ENCODE results near the gene STK32A. TPM values are rescaled to one million over a fixed set of nuclear protein-coding genes. Genes with fewer than 3 reads are reported as not detected.

Gene STK32A
- polyA plus RNA-seq, 3 donors = 0.66 to 2.8 (median 1.9) TPM

GRCh38 chr5:147375151-147375550 is 140.3 kb downstream of the STK32A start:
- H3K27ac ChIP-seq (ENCODE audit: low read depth, low read length) = no peak overlapping the region
- 60 to 84% (median 69%) methylated on average over 5 of the region's 5 CpGs for WGBS, 3 donors

- H3K27ac ChIP-seq (ENCODE audit: low read depth, low read length) = no peak overlapping the region
- 91 to 94% (median 93%) methylated on average over 1 of the region's 1 CpG for WGBS, 3 donors
These were observed 142.9 kb downstream of the STK32A start for GRCh38 chr5:147377682-147378081.

- WGBS, 3 donors = 84 to 89% (median 85%) methylated on average over 3 of the region's 3 CpGs
- H3K27ac ChIP-seq (ENCODE audit: low read depth, low read length) = no peak overlapping the region
These were observed 146.7 kb downstream of the STK32A start for GRCh38 chr5:147381555-147381954.

- H3K27ac ChIP-seq (ENCODE audit: low read depth, low read length) = no peak overlapping the region
- 59 to 71% (median 65%) methylated on average over 4 of the region's 4 CpGs for WGBS, 3 donors
These were observed 147.9 kb downstream of the STK32A start for GRCh38 chr5:147382776-147383175.

GRCh38 chr5:147384346-147385193 is 149.7 kb downstream of the STK32A start:
- WGBS, 3 donors = 72 to 75% (median 75%) methylated on average over 6 of the region's 6 CpGs
- H3K27ac ChIP-seq (ENCODE audit: low read depth, low read length) = no peak overlapping the region

GRCh38 chr5:147387109-147387508 is 152.3 kb downstream of the STK32A start:
- WGBS, 3 donors = 69 to 76% (median 74%) methylated on average over 4 of the region's 4 CpGs
- H3K27ac ChIP-seq (ENCODE audit: low read depth, low read length) = no peak overlapping the region

- 72 to 79% (median 78%) methylated on average over 7 of the region's 7 CpGs for WGBS, 3 donors
- H3K27ac ChIP-seq (ENCODE audit: low read depth, low read length) = no peak overlapping the region
These were observed 153.6 kb downstream of the STK32A start for GRCh38 chr5:147388184-147389108.

GRCh38 chr5:147390654-147391225 is 155.9 kb downstream of the STK32A start:
- 82 to 93% (median 87%) methylated on average over 3 of the region's 3 CpGs for WGBS, 3 donors
- no peak overlapping the region for H3K27ac ChIP-seq (ENCODE audit: low read depth, low read length)

- 47 to 65% (median 54%) methylated on average over 5 of the region's 5 CpGs for WGBS, 3 donors
- H3K27ac ChIP-seq (ENCODE audit: low read depth, low read length) = no peak overlapping the region
These were observed 157.0 kb downstream of the STK32A start for GRCh38 chr5:147391781-147392180.

GRCh38 chr5:147393874-147394672 is 159.2 kb downstream of the STK32A start:
- 67 to 85% (median 83%) methylated on average over 15 of the region's 15 CpGs for WGBS, 3 donors
- no peak overlapping the region for H3K27ac ChIP-seq (ENCODE audit: low read depth, low read length)

- no peak overlapping the region for H3K27ac ChIP-seq (ENCODE audit: low read depth, low read length)
- WGBS, 3 donors = 61 to 76% (median 76%) methylated on average over 8 of the region's 8 CpGs
These were observed 161.4 kb downstream of the STK32A start for GRCh38 chr5:147396070-147396823.

- no peak overlapping the region for H3K27ac ChIP-seq (ENCODE audit: low read depth, low read length)
- 82 to 92% (median 92%) methylated on average over 11 of the region's 11 CpGs for WGBS, 3 donors
These were observed 162.8 kb downstream of the STK32A start for GRCh38 chr5:147397616-147398015.

GRCh38 chr5:147398860-147399259 is 164.0 kb downstream of the STK32A start:
- 90 to 93% (median 91%) methylated on average over 9 of the region's 9 CpGs for WGBS, 3 donors
- no peak overlapping the region for H3K27ac ChIP-seq (ENCODE audit: low read depth, low read length)

GRCh38 chr5:147400126-147400809 is 165.4 kb downstream of the STK32A start:
- 85 to 94% (median 92%) methylated on average over 7 of the region's 7 CpGs for WGBS, 3 donors
- no peak overlapping the region for H3K27ac ChIP-seq (ENCODE audit: low read depth, low read length)

- no peak overlapping the region for H3K27ac ChIP-seq (ENCODE audit: low read depth, low read length)
These were observed 166.1 kb downstream of the STK32A start for GRCh38 chr5:147400881-147401280.

- H3K27ac ChIP-seq (ENCODE audit: low read depth, low read length) = peak overlapping the region; percentile 62
- 44 to 78% (median 48%) methylated on average over 15 of the region's 15 CpGs for WGBS, 3 donors
These were observed 169.1 kb downstream of the STK32A start for GRCh38 chr5:147403651-147404640.

Measured in adipose tissue (tissue), 3 donors.